ENCODE results near the gene CC2D2A.
"Not testable (repeated sequence)": the region's sequence is repeated elsewhere in the genome, so short reads cannot be mapped to it uniquely, and the experiment has no call there.

Gene CC2D2A

GRCh38 chr4:15510961-15511360 lies 41.3 kb downstream of the CC2D2A start:
- no peaks in the 10 kb centered on the region for H3K9me3 ChIP-seq (ENCODE audit: insufficient read depth, low read length)
- no peak for TF ChIP-seq CTCF (IDR thresholded peaks at IDR 0.05; ENCODE audit: insufficient read depth, low read length, poor library complexity, severe bottlenecking)
- TF ChIP-seq EZH2phosphoT487 (conservative IDR thresholded peaks at IDR 0.05; ENCODE audit: low read length): no peak
- no peak overlapping the region for H3K27ac ChIP-seq (ENCODE audit: low read depth, low read length)
- H3F3A ChIP-seq (ENCODE audit: insufficient read depth): no peaks in the 10 kb centered on the region
- H3K4me3 ChIP-seq (ENCODE audit: insufficient read depth, low read length, poor library complexity, severe bottlenecking): no peak overlapping the region
- no peak overlapping the region for H3K4me2 ChIP-seq (ENCODE audit: low read depth, low read length, poor library complexity, severe bottlenecking)
- H3K9ac ChIP-seq (ENCODE audit: low read length): no peak overlapping the region
- H2AFZ ChIP-seq (ENCODE audit: low read depth, low read length, severe bottlenecking): no peak overlapping the region
- H3K27me3 ChIP-seq (ENCODE audit: low read length): no peaks in the 10 kb centered on the region
- no peaks in the 10 kb centered on the region for H4K20me1 ChIP-seq (ENCODE audit: low read depth, low read length)
- no peaks in the 10 kb centered on the region for H3K36me3 ChIP-seq (ENCODE audit: low read length)
- H3K9me2 ChIP-seq (replicated peaks; ENCODE audit: insufficient read depth, low read length): no peaks in the 10 kb centered on the region
- H3K79me2 ChIP-seq (ENCODE audit: insufficient read depth, low read length): no peaks in the 10 kb centered on the region

GRCh38 chr4:15513545-15513944 lies 43.9 kb downstream of the CC2D2A start:
- TF ChIP-seq CTCF (IDR thresholded peaks at IDR 0.05; ENCODE audit: insufficient read depth, low read length, poor library complexity, severe bottlenecking): no peak
- no peak for TF ChIP-seq EZH2phosphoT487 (conservative IDR thresholded peaks at IDR 0.05; ENCODE audit: low read length)
- Histone ChIP-seq H3K9ac (ENCODE audit: low read length) (no peak overlapping the region), H3K27me3 (ENCODE audit: low read length) (no peaks in the 10 kb centered on the region), H3K9me2 (replicated peaks; ENCODE audit: insufficient read depth, low read length) (no peaks in the 10 kb centered on the region), H3K79me2 (ENCODE audit: insufficient read depth, low read length) (no peaks in the 10 kb centered on the region), H3K4me3 (ENCODE audit: insufficient read depth, low read length, poor library complexity, severe bottlenecking) (no peak overlapping the region), H3K36me3 (ENCODE audit: low read length) (no peaks in the 10 kb centered on the region), H2AFZ (ENCODE audit: low read depth, low read length, severe bottlenecking) (no peak overlapping the region), H3F3A (ENCODE audit: insufficient read depth) (no peaks in the 10 kb centered on the region), H3K9me3 (ENCODE audit: insufficient read depth, low read length) (no peaks in the 10 kb centered on the region), H4K20me1 (ENCODE audit: low read depth, low read length) (no peaks in the 10 kb centered on the region), H3K4me2 (ENCODE audit: low read depth, low read length, poor library complexity, severe bottlenecking) (no peak overlapping the region), H3K27ac (ENCODE audit: low read depth, low read length) (no peak overlapping the region)

DNA sequence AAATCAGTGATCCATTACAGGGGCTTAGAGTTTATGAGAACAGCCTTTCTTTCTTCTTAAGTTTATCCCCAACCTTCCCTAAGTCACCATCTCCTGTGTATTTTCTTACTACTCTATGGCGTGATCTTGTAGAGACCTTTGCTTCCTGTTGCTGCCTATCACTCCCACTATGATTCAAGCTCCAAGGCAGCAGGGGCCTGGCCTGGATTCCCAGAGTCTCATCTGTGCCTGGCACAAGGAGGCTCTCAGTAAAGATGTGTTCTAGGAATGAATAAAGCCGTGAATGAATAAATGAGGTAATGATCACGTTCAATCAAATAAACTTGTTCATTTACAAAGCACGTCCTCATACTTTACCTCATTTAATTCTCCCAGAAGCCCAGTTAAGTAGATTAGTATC lies 45.4 kb downstream of the CC2D2A start:
- Histone ChIP-seq H3K4me3 (ENCODE audit: insufficient read depth, low read length, poor library complexity, severe bottlenecking) (no peak overlapping the region), H2AFZ (ENCODE audit: low read depth, low read length, severe bottlenecking) (no peak overlapping the region), H3F3A (ENCODE audit: insufficient read depth) (no peaks in the 10 kb centered on the region), H4K20me1 (ENCODE audit: low read depth, low read length) (no peaks in the 10 kb centered on the region), H3K9me3 (ENCODE audit: insufficient read depth, low read length) (no peaks in the 10 kb centered on the region), H3K27me3 (ENCODE audit: low read length) (no peaks in the 10 kb centered on the region), H3K9me2 (replicated peaks; ENCODE audit: insufficient read depth, low read length) (no peaks in the 10 kb centered on the region), H3K36me3 (ENCODE audit: low read length) (no peaks in the 10 kb centered on the region), H3K79me2 (ENCODE audit: insufficient read depth, low read length) (no peaks in the 10 kb centered on the region), H3K4me2 (ENCODE audit: low read depth, low read length, poor library complexity, severe bottlenecking) (no peak overlapping the region), H3K27ac (ENCODE audit: low read depth, low read length) (no peak overlapping the region), H3K9ac (ENCODE audit: low read length) (no peak overlapping the region)
- TF ChIP-seq EZH2phosphoT487 (conservative IDR thresholded peaks at IDR 0.05; ENCODE audit: low read length) (no peak), CTCF (IDR thresholded peaks at IDR 0.05; ENCODE audit: insufficient read depth, low read length, poor library complexity, severe bottlenecking) (no peak)

DNA sequence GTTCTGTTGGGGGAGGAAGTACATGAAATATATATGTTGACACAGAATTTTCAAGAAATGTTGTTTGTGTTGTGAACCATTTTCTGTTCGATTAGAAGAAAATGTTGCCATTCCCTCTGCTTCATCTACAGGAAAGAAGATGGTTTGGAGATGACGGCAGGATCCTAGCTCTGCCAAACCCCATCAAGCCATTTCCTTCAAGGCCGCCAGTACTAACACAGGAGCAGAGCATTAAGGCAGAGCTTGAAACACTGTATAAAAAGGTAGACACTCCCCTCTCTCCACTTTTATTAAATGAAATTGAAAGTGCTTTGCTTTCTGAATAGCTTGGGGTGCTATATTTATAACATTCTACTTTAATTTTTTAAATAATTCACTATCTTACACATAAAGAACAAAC lies 46.8 kb downstream of the CC2D2A start:
- Histone ChIP-seq H3K27me3 (ENCODE audit: low read length) (no peaks in the 10 kb centered on the region), H2AFZ (ENCODE audit: low read depth, low read length, severe bottlenecking) (no peak overlapping the region), H3K36me3 (ENCODE audit: low read length) (no peaks in the 10 kb centered on the region), H3K4me3 (ENCODE audit: insufficient read depth, low read length, poor library complexity, severe bottlenecking) (no peak overlapping the region), H3K4me2 (ENCODE audit: low read depth, low read length, poor library complexity, severe bottlenecking) (no peak overlapping the region), H3K9ac (ENCODE audit: low read length) (no peak overlapping the region), H3F3A (ENCODE audit: insufficient read depth) (no peaks in the 10 kb centered on the region), H3K9me3 (ENCODE audit: insufficient read depth, low read length) (no peaks in the 10 kb centered on the region), H3K9me2 (replicated peaks; ENCODE audit: insufficient read depth, low read length) (no peaks in the 10 kb centered on the region), H4K20me1 (ENCODE audit: low read depth, low read length) (no peaks in the 10 kb centered on the region), H3K27ac (ENCODE audit: low read depth, low read length) (no peak overlapping the region), H3K79me2 (ENCODE audit: insufficient read depth, low read length) (no peaks in the 10 kb centered on the region)
- TF ChIP-seq EZH2phosphoT487 (conservative IDR thresholded peaks at IDR 0.05; ENCODE audit: low read length) (no peak), CTCF (IDR thresholded peaks at IDR 0.05; ENCODE audit: insufficient read depth, low read length, poor library complexity, severe bottlenecking) (no peak)

DNA sequence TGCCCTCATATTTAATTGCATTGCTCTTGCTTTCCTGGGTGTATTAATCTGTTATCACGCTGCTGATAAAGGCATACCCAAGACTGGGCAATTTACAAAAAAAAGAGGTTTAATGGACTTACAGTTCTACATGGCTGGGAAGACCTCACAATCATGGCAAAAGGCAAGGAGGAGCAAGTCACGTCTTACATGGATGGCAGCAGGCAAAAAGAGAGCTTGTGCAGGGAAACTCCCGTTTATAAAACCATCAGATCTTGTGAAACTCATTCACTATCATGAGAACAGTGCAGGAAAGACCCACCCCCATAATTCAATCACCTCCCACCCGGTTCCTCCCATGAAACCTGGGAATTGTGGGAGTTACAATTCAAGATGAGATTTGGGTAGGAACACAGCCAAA lies 48.0 kb downstream of the CC2D2A start:
- H3K9me3 ChIP-seq (ENCODE audit: insufficient read depth, low read length); H4K20me1 ChIP-seq (ENCODE audit: low read depth, low read length); H3K27me3 ChIP-seq (ENCODE audit: low read length); H3K4me3 ChIP-seq (ENCODE audit: insufficient read depth, low read length, poor library complexity, severe bottlenecking); H3K36me3 ChIP-seq (ENCODE audit: low read length); H2AFZ ChIP-seq (ENCODE audit: low read depth, low read length, severe bottlenecking); H3K4me2 ChIP-seq (ENCODE audit: low read depth, low read length, poor library complexity, severe bottlenecking); H3K9me2 ChIP-seq (replicated peaks; ENCODE audit: insufficient read depth, low read length); H3K27ac ChIP-seq (ENCODE audit: low read depth, low read length); H3K79me2 ChIP-seq (ENCODE audit: insufficient read depth, low read length); H3F3A ChIP-seq (ENCODE audit: insufficient read depth); H3K9ac ChIP-seq (ENCODE audit: low read length): not testable (repeated sequence)
